Natural killer cell (primary cell): ENCODE results near the gene AGPAT2. TPM values are rescaled to one million over a fixed set of nuclear protein-coding genes. Genes with fewer than 3 reads are reported as not detected.

ENCODE experiments used
- ATAC-seq, 3 donors: fragments of 150-1000 bp in 2 of 3; fragments of 200-7000 bp in 1 of 3; cut with Tn5 transposase; 1 replicate in 1 of 3; 2 replicates in 2 of 3; pipeline ENCODE4 v1.10.0; 2021; ENCODE audit warnings: mild to moderate bottlenecking in 2 of 3, moderate library complexity in 2 of 3
- DNase-seq, 2 donors: peaks; one replicate each; pipeline versions ENCODE4 v3.0.0 to v3.0.0-alpha.2; 2013 to 2021; ENCODE audit warnings: mixed read lengths in 1 of 2
- H3K27ac ChIP-seq: one replicate; pipeline ENCODE4 v1.5.1; 2013; ENCODE audit warnings: mild to moderate bottlenecking, low read length
- H3K27me3 ChIP-seq: one replicate; pipeline ENCODE4 v1.6.1; 2013; ENCODE audit warnings: low read length; ENCODE audit not compliant: control insufficient read depth, insufficient read depth
- H3K36me3 ChIP-seq: one replicate; pipeline ENCODE4 v1.6.1; 2013; ENCODE audit warnings: low read length; ENCODE audit not compliant: control insufficient read depth, insufficient read depth
- H3K4me1 ChIP-seq: one replicate; pipeline ENCODE4 v1.6.1; 2013; ENCODE audit warnings: low read length; ENCODE audit not compliant: control insufficient read depth, insufficient read depth
- H3K4me3 ChIP-seq: one replicate; pipeline ENCODE4 v1.5.1; 2013; ENCODE audit warnings: low read length
- H3K9me3 ChIP-seq: one replicate; pipeline ENCODE4 v1.6.1; 2013; ENCODE audit warnings: low read length; ENCODE audit not compliant: control insufficient read depth, insufficient read depth
- H3K27ac Mint-ChIP-seq, 2 donors: one replicate each; pipeline ENCODE4 v1.8.0; 2022; ENCODE audit warnings: mild to moderate bottlenecking in 2 of 2, mixed read lengths in 2 of 2, moderate library complexity in 1 of 2
- H3K27me3 Mint-ChIP-seq, 2 donors: one replicate each; pipeline ENCODE4 v1.8.0; 2022; ENCODE audit warnings: low read depth in 2 of 2, mixed read lengths in 2 of 2
- H3K36me3 Mint-ChIP-seq: one replicate; pipeline ENCODE4 v1.8.0; 2022; ENCODE audit warnings: mixed read lengths
- H3K4me1 Mint-ChIP-seq, 2 donors: one replicate each; pipeline ENCODE4 v1.8.0; 2022; ENCODE audit warnings: mixed read lengths in 2 of 2
- H3K4me3 Mint-ChIP-seq: one replicate; pipeline ENCODE4 v1.8.0; 2022; ENCODE audit warnings: mild to moderate bottlenecking, moderate library complexity, mixed read lengths
- H3K9me3 Mint-ChIP-seq, 2 donors: one replicate each; pipeline ENCODE4 v1.8.0; 2022; ENCODE audit warnings: mixed read lengths in 2 of 2
- WGBS: methylation state at CpG from one replicate; pipeline ENCODE4 v1.1.7; 2013; ENCODE audit warnings: missing lambda C conversion rate; ENCODE audit not compliant: insufficient coverage; 5-methylcytosine and 5-hydroxymethylcytosine counted together
- intact Hi-C: fragments of 100-400 bp; cut with micrococcal nuclease; formaldehyde crosslinking; loops from one replicate; pipeline ENCODE4 v1.14.2; 2022
- total RNA-seq, 4 donors: library from RNA; stranded (reverse); fragments of 120-200 nt in 1 of 4; gene quantifications; one replicate each; pipeline versions ENCODE4 v1.2.3 to v1.2.4, GENCODE V29; 2013 to 2022
- TF ChIP-seq, protein P1 (sequence below): fragments of 200-600 bp; IDR thresholded peaks from one replicate; pipeline ENCODE4 v1.8.0; 2022; ENCODE audit warnings: antibody characterized with exemption

AGPAT2 gene
- total RNA-seq, 3 donors from 2014 or later (not counting 1 experiment from before 2014, with no cell fraction given), result 10.3 to 19.4 (median 12.0) TPM

DNA sequence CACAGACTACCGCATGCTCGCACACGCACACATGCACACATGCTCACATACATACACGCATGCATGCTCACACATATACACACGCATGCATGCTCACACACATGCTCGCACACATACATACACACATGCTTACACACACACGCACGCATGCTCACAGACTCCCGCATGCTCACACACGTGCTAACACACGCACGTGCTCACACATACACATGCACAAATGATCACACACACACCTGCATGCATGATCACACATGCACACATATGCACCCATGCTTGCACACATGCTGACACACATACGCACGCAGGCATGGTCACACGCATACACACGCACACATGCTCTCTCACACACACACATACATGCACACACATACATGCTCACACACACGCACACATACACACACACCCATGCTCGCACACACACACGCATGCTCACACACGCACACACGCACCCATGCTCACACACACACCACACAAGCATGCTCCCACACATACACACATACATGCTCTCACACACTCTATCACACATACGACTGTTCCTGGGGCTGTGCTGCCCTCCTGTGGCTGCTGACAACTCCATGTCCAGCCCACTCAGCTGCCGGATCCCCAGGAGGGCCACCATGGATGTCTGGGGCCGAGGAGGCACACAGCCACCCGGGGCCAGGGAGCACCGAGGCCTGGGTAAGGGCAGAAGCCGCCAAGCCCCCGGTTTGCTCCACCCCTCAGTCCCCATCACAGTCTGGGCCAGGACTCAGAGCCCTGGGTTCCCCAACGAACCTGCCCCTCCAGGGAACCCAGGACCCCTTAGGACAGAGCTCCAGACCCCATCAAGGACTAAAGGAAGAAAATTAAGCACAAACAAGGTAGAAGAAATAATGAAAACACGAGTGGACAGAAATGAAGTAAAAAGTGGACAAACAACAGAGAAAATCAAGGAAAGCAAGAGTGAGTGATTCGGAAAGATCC, 55.9 kb downstream of the AGPAT2 start:
- Histone ChIP-seq H3K27ac (peak overlapping the region; percentile 31), H3K9me3 (no peaks in the 10 kb centered on the region), H3K27me3 (no peaks in the 10 kb centered on the region), H3K36me3 (no peaks in the 10 kb centered on the region), H3K4me3 (no peak overlapping the region), H3K4me1 (peaks cover 58% of the 10 kb centered on the region)
- peak; percentile 66 to 91 for DNase-seq
- H3K4me3 Mint-ChIP-seq, result no peak overlapping the region
- H3K9me3 Mint-ChIP-seq, result no peaks in the 10 kb centered on the region
- intact Hi-C loops, result loop anchor here (1.0 to 5.0 kb wide), 3 partner anchors 99 to 211 kb away; partner anchors contain the start of gene AJM1
- H3K27ac Mint-ChIP-seq, result no peak overlapping the region
- 55% methylated on average over 31 of the region's 31 CpGs for WGBS
- H3K36me3 Mint-ChIP-seq, result no peaks in the 10 kb centered on the region
- TF ChIP-seq, protein P1, sequence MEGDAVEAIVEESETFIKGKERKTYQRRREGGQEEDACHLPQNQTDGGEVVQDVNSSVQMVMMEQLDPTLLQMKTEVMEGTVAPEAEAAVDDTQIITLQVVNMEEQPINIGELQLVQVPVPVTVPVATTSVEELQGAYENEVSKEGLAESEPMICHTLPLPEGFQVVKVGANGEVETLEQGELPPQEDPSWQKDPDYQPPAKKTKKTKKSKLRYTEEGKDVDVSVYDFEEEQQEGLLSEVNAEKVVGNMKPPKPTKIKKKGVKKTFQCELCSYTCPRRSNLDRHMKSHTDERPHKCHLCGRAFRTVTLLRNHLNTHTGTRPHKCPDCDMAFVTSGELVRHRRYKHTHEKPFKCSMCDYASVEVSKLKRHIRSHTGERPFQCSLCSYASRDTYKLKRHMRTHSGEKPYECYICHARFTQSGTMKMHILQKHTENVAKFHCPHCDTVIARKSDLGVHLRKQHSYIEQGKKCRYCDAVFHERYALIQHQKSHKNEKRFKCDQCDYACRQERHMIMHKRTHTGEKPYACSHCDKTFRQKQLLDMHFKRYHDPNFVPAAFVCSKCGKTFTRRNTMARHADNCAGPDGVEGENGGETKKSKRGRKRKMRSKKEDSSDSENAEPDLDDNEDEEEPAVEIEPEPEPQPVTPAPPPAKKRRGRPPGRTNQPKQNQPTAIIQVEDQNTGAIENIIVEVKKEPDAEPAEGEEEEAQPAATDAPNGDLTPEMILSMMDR, result peak; percentile 57
- peak; percentile 79 to 91 (median 89) for ATAC-seq
- peaks cover 0 to 7% of the 10 kb centered on the region in 2 donors for H3K4me1 Mint-ChIP-seq
- H3K27me3 Mint-ChIP-seq, result peaks cover 0 to 5% of the 10 kb centered on the region in 2 donors

DNA sequence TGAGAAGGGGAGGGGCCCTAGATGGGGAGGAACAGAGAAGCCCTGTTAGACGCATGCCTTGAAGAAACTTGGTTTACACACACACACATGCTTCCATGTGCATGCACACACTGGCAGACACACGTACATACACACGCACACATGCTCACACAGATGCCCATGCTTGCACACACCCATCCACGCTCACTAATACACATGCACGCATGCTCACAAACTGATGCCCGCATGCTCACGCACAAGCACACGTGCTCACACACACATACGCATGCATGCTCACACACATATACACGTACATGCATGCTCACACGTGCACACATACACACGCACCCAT, 56.6 kb downstream of the AGPAT2 start:
- Mint-ChIP-seq H3K36me3 (no peaks in the 10 kb centered on the region), H3K4me1 (peaks cover 0 to 10% of the 10 kb centered on the region in 2 donors), H3K27me3 (peaks cover 0 to 5% of the 10 kb centered on the region in 2 donors), H3K4me3 (no peak overlapping the region), H3K9me3 (no peaks in the 10 kb centered on the region), H3K27ac (peak overlapping the region in 1 of 2 donors; percentile 51)
- H3K9me3 ChIP-seq, result no peaks in the 10 kb centered on the region
- peaks cover 58% of the 10 kb centered on the region for H3K4me1 ChIP-seq
- 71% methylated on average over 12 of the region's 12 CpGs for WGBS
- intact Hi-C loops, result loop anchor here (2.0 to 5.0 kb wide), 2 partner anchors 98 to 212 kb away; partner anchors contain the start of gene AJM1
- no peak overlapping the region for H3K27ac ChIP-seq
- H3K27me3 ChIP-seq, result no peaks in the 10 kb centered on the region
- ATAC-seq (no peak), DNase-seq (no peak)
- TF ChIP-seq, protein P1, result peak; percentile 21
- no peaks in the 10 kb centered on the region for H3K36me3 ChIP-seq
- H3K4me3 ChIP-seq, result no peak overlapping the region

DNA sequence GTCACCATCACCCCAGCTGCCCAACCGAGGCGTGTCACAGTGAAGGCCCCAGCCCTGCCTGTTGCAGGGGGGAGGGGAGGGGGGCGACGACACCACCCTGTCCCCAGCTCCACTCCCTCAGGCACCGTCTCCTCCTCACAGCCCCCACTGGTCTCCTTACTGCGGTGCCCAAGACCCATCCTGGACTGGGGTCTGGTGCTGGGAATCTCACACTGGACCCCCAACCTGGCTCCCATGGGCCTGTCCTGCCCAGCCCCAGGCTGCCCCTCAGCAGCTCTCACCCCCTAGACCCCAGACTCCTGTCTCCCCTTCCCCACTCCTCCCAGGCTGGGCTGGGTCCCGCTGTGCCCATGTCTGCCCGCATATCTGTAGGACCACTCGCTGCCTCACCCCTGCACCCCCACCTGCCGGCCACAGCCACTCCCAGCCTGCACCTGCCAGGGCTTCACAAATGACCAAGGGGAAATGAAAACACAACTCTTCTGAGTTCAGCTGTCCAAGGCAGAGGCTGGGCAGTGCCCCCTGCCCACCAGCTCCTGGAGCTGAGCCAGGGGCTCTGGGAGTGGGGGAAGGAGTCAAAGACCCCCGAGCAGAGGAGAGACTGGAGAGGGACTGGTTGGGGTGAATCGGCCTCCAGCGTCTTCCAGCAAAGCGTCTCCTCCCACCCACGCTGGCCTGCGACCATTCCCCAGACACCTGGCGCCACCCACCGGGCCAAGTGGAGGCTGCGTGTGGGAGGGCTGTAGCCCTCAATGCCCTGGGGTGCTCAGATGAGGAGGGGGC, 57.2 kb downstream of the AGPAT2 start:
- no peaks in the 10 kb centered on the region for H3K36me3 ChIP-seq
- H3K36me3 Mint-ChIP-seq, result no peaks in the 10 kb centered on the region
- no peaks in the 10 kb centered on the region for H3K27me3 ChIP-seq
- no peaks in the 10 kb centered on the region for H3K9me3 Mint-ChIP-seq
- TF ChIP-seq, protein P1, result peak; percentile 72
- no peaks in the 10 kb centered on the region for H3K9me3 ChIP-seq
- peaks cover 0 to 14% of the 10 kb centered on the region in 2 donors for H3K4me1 Mint-ChIP-seq
- H3K27ac ChIP-seq, result no peak overlapping the region
- DNase-seq (peak; percentile 75 to 77), ATAC-seq (peak; percentile 74 to 88 (median 75))
- H3K27me3 Mint-ChIP-seq, result peaks cover 0 to 5% of the 10 kb centered on the region in 2 donors
- peaks cover 64% of the 10 kb centered on the region for H3K4me1 ChIP-seq
- peak overlapping the region in 1 of 2 donors; percentile 51 for H3K27ac Mint-ChIP-seq
- intact Hi-C loops, result loop anchor here (2.0 to 5.0 kb wide), 2 partner anchors 98 to 213 kb away; partner anchors contain the start of gene AJM1
- H3K4me3 Mint-ChIP-seq, result no peak overlapping the region
- WGBS, result 40% methylated on average over 13 of the region's 19 CpGs
- no peak overlapping the region for H3K4me3 ChIP-seq
